Activated CD4-positive, alpha-beta T cell treated with anti-CD3 and anti-CD28 coated beads, Interleukin-2, amount 50 U/mL, for 16 hours (primary cell): ENCODE results near the gene EPHA4.

ENCODE experiments used
- DNase-seq: peaks from one replicate; pipeline ENCODE4 v3.0.0-alpha.2; 2020

Gene EPHA4

GRCh38 chr2:221465776-221466175, 106.3 kb downstream of the EPHA4 start:
- no peak for DNase-seq

GRCh38 chr2:221464971-221465370, 107.1 kb downstream of the EPHA4 start:
- no peak for DNase-seq

- DNase-seq = no peak
These were observed 108.7 kb downstream of the EPHA4 start for GRCh38 chr2:221463241-221463896.

GRCh38 chr2:221461901-221462300, 110.2 kb downstream of the EPHA4 start:
- DNase-seq = no peak

- no peak for DNase-seq
These were observed 112.0 kb downstream of the EPHA4 start for GRCh38 chr2:221460136-221460535.

GRCh38 chr2:221458578-221458977, 113.5 kb downstream of the EPHA4 start:
- DNase-seq = no peak

GRCh38 chr2:221455214-221455613, 116.9 kb downstream of the EPHA4 start:
- DNase-seq = no peak

- DNase-seq = no peak
These were observed 117.5 kb downstream of the EPHA4 start for GRCh38 chr2:221454459-221455105.

- DNase-seq = no peak
These were observed 120.0 kb downstream of the EPHA4 start for GRCh38 chr2:221451862-221452788.

- no peak for DNase-seq
These were observed 121.8 kb downstream of the EPHA4 start for GRCh38 chr2:221450280-221450679.

- DNase-seq = no peak
These were observed 122.7 kb downstream of the EPHA4 start for GRCh38 chr2:221449406-221449805.

GRCh38 chr2:221448844-221449390, 123.2 kb downstream of the EPHA4 start:
- DNase-seq = no peak

- DNase-seq = no peak
These were observed 123.9 kb downstream of the EPHA4 start for GRCh38 chr2:221448057-221448843.

GRCh38 chr2:221447310-221447709, 124.8 kb downstream of the EPHA4 start:
- DNase-seq = no peak

GRCh38 chr2:221446140-221446539, 126.0 kb downstream of the EPHA4 start:
- DNase-seq = no peak

GRCh38 chr2:221444106-221444505, 128.0 kb downstream of the EPHA4 start:
- no peak for DNase-seq

GRCh38 chr2:221443645-221444044, 128.5 kb downstream of the EPHA4 start:
- DNase-seq = no peak

- no peak for DNase-seq
These were observed 130.0 kb downstream of the EPHA4 start for GRCh38 chr2:221442128-221442527.

- no peak for DNase-seq
These were observed 132.2 kb downstream of the EPHA4 start for GRCh38 chr2:221439761-221440479.

- no peak for DNase-seq
These were observed 135.0 kb downstream of the EPHA4 start for GRCh38 chr2:221437056-221437455.

GRCh38 chr2:221435171-221435570, 136.9 kb downstream of the EPHA4 start:
- no peak for DNase-seq

GRCh38 chr2:221434142-221434541, 138.0 kb downstream of the EPHA4 start:
- DNase-seq = no peak
